CD1c-positive myeloid dendritic cell (primary cell): ENCODE results near the gene TUT1.
A peak's percentile ranks its signal among the peaks of the same experiment; 100 is the strongest.

Experiments used
- DNase-seq: peaks from one replicate; pipeline ENCODE4 v3.0.0-alpha.2; 2016; ENCODE audit errors: extremely low spot score

TUT1 gene

GRCh38 chr11:62542111-62542745, 49.1 kb downstream of the TUT1 start:
- no peak for DNase-seq

GRCh38 chr11:62540804-62541701, 50.3 kb downstream of the TUT1 start:
- DNase-seq: peak; percentile 86

- DNase-seq: peak; percentile 75
Observed at GRCh38 chr11:62539238-62539925, 51.9 kb downstream of the TUT1 start.

- DNase-seq: no peak
Observed at GRCh38 chr11:62538470-62539237, 52.7 kb downstream of the TUT1 start.

- DNase-seq: no peak
Observed at GRCh38 chr11:62536301-62536957, 54.9 kb downstream of the TUT1 start.

GRCh38 chr11:62535802-62536201, 55.5 kb downstream of the TUT1 start:
- no peak for DNase-seq

- no peak for DNase-seq
Observed at GRCh38 chr11:62534779-62535545, 56.4 kb downstream of the TUT1 start.

GRCh38 chr11:62532096-62532495, 59.2 kb downstream of the TUT1 start:
- DNase-seq: no peak
